NCI-H1417 (cell line): ENCODE results near the gene AGBL4.

Experiments used
- DNase-seq, 3 experiments: peaks; one replicate each; lab custom pipeline; 2025; lab: John Stamatoyannopoulos, UW

The AGBL4 gene

DNA sequence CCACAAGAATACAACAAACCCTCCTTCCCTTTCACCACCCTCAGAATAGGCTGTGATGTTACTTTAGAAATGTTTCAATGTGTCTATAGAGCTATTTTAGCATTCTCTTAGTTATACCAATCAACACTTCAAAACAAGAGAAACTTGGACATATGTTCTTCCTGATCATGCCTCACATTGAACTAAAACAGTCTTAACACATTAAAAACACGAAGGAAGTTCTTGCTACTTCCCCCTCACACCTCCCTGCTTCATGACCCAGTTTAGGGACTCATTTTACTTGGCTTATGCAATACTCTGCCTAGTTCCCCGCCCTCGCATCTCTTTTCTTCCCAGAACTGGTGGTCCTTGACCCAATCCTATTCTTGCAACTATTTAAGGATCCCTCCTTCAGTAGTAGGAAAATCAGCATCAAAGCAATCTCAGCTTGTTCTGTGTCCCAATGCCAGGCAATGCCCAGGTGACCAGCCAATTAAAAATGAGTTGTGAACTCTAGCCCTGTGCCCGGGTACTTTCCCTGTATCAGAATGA lies 838.2 kb downstream of the AGBL4 start:
- DNase-seq, result no peak

DNA sequence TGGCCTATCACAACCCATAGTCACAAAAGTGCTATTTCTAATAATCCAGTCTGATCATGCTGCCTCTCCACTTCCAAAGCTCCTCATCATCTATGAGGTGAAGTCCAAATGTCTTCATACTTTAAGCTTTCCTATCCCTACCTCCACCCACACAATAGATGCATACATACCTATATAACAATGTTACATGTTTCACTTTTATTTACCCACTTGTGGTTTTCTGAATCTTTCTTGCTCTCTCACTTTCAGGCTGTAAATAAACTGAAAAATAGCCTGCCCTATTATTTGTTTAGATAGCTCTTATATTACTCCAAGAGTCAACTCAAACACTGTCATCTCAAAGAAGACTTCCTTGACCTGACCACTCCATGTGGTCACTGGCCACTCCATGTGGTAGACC lies 840.3 kb downstream of the AGBL4 start:
- no peak for DNase-seq

DNA sequence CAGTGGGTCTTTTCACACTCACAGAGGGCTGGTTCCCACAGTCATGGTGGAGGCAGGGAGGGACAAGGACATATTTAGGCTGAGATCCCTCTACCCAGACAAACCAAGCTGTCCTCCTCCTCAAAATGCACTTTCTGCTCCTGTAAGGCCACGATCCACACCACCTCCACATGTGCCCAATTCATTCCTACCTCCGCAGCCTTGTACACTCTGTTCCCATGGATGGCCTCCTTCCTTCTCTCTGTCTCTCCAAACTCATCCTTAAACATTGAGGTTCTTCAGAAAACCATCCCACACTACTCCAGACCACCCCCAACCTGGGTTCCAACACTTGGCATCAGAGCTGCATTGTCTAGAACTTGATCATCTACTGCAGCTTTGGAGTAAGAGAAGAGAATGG lies 842.7 kb downstream of the AGBL4 start:
- no peak for DNase-seq

DNA sequence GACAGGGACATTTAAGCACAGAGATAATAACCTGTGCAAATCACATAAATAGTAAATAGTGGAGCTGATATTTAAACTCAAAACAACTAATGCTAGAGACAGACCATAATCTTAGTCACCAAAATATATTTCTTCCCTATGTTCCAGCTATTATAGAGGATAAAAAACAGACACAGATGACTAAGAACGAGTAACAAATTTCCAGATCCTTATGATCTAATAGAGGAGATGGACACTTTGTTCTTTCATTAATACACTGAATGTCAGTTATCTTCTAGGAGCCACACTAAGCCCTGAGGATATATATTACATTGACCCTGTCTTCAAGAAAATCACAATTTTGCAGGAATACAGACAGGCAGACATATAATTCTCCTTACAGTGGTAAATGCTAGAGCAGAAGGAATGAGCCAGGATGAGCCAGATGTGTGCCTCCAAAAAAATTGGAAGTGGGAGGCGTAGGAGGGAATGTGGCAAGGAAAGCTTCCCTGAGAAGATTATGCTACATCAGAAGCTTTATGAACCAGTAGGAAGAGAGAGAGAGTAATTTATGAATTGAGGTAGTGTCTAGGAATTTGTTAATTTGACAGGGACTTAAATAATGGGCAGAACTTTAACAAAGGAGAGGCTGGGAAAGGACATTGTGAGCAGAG lies 851.7 kb downstream of the AGBL4 start:
- DNase-seq, result no peak

DNA sequence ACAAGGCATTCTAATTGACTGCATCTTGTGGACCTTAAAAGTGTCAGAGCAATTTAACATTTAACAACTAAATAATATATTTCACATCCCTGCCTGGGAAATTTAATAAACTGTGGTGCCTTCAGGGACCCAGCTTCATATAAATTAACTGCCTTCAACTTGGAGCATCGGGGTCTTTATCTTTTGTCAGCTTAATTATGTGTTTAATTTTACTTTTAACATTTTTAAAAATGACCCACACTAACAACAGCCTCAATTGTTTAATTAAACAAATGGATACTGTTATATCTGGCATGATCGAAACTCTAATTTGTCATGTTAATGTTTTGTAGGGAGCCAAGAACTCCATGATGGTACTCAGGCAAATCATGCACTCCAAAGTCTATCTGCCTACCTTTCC lies 857.7 kb downstream of the AGBL4 start:
- no peak for DNase-seq

DNA sequence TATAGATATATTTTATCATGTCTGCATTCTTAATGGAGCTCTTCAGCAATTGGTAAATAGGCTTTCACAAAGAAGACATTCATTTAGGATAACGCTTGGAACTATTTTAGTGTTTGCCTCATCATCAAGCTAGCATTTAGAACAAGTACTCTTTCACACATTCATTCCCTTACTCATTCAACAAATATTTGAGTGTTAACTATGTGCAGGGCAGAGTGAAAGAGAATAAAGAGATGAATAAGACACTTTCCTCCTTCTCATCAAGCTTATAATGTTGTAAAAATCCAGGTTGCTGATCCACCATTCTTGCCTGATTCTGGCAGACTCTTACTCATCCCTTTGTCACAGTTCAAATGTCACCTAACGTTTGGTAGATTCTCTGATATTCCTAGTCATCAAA lies 860.7 kb downstream of the AGBL4 start:
- no peak for DNase-seq

DNA sequence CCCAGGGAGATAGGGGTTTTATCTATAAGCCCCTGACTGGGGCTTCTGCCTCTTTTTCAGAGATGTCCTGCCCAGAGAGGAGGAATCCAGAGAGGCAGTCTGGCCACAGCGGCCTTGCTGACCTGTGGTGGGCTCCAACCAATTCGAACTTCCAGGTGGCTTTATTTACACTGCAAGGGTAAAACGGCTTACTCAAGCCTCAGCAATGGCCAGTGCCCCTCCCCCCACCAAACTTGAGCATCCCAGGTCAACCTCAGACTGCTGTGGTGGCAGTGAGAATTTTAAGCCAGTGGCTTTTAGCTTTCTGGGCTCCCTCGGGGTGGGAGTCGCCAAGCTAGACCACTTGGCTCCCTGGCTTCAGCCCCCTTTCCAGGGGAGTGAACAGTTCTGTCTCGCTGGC lies 863.1 kb downstream of the AGBL4 start:
- no peak for DNase-seq

DNA sequence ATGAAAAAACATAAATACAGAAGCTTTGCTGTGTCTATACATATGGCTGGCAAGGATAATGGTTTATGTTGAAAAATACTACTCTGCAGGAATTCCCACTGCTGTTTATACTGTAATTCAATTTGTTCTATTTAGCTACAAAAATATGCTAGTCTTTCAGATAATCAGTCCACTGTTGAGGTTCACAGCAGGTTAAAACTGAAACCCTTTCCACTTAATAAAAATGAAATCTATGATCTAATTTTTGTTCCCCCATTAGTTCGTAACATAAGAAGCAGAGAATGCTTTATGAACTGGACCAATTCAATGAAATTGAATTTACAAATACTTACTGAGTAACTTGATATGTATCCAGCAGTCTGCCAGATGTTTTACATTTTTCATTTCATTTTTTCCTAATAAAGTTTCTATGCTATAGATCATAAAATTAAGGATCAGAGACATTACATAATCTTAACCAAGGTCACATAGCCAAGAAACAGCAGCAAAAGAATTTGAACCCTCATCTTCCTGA lies 887.0 kb downstream of the AGBL4 start:
- no peak for DNase-seq

DNA sequence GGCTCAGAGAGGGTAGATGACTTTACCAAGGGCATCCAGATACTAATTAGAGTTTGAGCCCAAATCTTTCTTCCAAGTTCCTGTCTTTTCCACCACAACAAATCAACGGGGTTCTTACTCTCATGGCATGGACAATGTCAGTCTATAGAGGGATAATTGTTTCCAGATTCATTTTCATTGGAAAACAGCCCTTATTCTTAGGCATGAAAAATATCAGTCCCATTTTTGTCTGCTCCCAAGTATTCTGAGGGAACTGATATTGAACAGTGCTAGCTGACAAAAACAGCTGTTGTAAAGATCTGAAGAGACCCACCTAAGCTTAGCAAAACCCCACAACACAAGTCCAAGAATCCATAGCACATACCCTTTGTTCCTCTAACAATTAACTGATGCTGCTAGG lies 898.0 kb downstream of the AGBL4 start:
- DNase-seq, result no peak

DNA sequence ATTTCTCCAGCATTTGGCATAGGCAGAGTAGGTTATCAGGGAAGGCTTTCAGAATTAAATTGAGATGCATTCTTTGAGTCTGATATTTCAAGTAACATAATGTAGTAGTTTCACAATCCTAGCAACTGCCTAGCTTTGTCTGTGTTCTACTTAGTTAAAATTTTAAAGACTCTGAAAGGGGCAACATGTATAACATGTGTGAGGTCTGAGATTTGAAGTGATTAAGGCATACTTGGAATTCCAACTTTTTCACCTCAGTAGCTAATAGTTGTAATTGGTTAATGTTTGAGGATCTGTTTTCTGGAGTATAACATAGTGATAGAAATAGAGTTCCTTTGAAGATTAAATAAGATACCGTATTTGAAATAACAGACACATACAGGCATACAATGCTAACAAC lies 911.8 kb downstream of the AGBL4 start:
- no peak for DNase-seq

DNA sequence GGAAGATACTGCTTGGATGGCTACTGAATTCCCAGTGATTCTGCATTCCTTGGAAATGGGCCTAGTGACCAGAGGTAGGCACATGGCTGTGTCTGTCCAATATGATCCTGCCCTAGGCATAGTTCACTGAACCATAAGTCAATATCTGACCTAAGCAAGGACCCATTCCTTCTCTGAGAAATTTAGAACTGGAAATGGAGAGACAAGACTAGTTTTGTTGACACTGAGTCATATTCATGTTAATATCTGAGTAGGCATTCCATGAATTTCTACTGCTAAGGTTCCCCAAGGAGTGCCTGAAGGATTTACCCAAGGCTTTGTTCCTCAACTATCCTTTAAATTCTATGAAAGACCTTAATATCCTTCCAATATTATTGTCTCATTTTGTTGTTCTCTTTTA lies 917.3 kb downstream of the AGBL4 start:
- no peak for DNase-seq

DNA sequence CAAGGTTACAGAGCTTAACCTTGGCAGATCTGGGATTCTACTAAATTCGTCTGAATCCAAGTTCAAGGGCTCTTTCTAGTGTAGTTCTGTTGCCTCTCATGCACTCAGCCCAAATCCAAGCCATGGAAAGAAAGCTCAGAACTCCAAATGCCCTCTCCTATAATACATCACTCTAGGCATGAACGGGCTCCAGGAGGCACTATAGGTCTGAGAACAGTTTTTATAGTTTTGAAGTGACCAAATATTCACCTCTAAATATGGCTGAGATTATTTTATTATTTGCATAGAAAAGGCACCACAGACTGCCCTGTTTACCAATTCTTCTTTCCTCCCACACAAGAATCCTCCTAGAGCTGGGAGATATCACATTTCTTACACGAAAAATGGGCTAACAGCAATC lies 919.2 kb downstream of the AGBL4 start:
- no peak for DNase-seq

DNA sequence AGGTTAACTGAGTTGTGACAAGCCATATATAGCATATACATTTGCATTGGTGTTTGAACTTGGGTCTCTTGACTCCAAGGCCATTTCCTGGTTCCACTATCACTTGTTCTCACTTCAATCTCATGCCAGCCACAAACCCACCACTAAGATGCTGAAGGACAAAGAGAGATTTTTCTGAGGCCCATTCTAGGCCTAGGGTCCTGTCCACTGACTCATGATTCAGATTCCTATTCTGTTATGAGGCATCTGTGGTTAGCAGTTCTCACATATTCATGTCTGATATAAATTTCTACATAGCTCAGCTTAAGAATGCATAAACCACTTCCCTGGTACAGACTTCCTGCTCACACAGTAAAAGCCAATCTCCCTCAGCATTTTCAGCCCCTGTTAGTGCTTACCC lies 921.0 kb downstream of the AGBL4 start:
- DNase-seq, result no peak

DNA sequence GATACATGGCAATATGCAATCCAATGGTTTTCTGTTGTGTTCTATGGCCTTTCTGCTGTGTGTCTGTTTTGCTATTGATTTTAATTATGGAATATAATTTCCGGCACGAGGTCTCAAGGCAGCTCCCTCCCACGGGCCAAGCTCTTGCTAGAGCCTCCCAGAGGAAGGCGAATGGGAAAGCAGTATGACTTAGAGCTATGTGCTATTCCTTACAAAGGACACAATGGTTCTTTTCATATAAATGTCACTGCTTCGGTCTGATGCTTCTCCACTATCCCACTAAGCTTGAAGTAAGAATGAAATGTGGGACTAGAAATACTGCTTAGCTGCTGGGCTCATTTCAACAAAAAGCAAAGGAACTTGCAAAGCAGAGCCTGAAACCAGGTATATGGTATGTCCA lies 924.9 kb downstream of the AGBL4 start:
- no peak for DNase-seq

DNA sequence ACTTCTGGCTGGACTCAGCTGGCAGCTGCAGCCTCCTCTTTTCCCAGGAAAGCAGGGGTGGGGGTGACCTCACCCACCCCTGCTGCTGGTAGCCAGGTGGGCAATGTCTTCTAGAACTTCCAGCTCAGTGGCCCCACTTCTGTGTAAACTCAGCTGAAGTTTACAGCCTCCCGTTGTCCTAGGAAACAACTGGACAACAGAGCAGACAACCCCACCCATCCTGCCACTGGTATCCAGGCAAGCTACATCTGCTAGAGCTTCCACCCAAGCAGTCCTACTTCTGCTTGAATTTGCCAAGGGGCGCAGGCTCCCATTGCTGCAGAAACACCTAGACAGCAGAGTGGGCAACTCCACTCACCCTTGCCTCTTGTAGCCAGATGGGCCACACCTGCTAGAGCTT lies 937.4 kb downstream of the AGBL4 start:
- DNase-seq, result no peak

DNA sequence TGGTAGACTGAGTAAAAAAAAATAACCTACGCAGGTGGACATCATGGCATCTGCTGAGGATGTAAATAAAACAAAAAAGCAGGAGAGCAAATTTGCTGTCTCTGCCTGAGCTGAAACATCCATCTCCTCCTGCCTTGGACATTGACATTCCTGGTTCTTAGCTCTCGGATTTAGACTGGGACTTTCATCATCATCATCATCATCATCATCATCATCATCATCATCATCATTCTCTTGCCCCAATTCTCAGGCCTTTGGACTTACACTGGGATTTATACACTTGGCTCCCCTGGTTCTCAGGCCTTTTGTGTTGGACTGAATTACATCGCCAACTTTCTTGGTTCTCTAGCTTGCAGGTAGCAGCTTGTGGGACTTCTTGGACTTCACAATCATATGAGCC lies 938.7 kb downstream of the AGBL4 start:
- no peak for DNase-seq

DNA sequence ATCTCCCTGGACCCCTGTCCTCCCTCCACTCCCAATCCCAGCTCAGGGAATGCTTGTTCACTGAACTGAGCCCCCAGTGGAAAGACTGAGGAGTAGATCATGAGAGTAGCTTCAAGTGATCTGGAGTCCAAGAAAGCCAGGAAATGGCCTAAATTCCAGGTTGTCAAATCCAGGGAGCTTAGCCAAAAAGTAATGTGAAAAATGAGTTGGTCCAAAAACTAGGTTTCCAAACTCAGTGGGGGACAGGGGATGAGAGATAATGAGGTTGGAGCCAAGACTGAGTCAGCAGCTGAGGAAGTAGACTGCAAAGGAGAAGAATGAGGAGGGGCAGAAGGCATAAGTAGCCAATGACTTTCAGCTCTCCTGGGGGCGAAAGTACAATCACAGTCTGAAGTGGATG lies 963.0 kb downstream of the AGBL4 start:
- DNase-seq, result no peak

DNA sequence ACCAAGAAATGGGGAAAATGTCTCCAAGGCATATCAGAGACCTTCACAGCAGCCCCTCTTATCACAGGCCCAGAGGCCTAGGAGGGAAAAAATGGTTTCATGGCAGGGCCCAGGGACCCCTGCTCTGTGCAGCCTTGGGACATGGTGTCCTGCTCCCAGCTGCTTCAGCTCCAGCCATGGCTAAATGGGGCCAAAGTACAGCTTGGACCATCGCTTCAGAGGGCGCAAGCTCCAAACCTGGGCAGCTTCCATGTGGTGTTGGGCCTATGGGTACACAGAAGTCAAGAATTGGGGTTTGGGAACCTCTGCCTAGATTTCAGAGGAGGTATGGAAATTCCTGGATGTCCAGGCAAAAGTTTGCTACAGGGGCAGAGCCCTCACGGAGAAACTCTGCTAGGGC lies 964.7 kb downstream of the AGBL4 start:
- DNase-seq, result no peak

DNA sequence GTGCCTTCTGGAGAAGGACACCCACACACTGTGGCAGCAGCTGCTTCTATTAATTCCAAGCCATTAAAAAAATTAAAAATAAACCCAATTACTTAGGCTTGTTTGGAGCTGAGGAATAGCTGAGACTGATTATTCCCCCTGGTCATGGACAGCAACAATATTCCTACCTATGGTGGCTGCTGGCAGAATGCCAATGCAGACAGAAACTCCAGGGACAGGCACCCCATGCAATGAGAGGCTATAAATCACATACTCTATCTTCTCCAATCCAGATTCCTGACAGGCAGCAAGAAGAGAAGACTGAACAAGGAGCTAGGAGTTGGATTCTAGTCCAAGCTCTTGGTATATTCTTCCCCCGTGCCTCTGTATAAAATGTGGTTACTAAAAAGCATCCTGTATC lies 971.7 kb downstream of the AGBL4 start:
- DNase-seq, result peak; percentile 72 to 96 (median 75)

DNA sequence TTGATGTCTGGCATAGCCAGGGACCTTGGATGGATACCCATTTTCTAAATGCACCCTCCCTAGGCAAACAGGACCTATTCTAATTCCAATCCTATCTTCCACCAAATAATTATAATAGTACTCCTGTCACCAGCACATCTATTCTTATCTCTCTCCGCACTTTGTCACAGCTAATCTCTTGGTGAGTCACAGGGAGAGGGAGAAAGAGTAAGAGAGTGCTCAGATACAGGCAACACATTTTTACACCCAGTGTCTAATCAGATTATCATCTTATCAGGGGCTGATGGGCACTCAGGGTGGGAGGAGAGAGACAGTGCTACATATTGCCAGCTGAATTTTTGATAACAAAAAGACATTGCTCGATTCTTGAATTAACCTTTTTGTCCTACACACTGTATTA lies 972.1 kb downstream of the AGBL4 start:
- peak in 2 of 3 experiments; percentile 58 to 84 for DNase-seq

DNA sequence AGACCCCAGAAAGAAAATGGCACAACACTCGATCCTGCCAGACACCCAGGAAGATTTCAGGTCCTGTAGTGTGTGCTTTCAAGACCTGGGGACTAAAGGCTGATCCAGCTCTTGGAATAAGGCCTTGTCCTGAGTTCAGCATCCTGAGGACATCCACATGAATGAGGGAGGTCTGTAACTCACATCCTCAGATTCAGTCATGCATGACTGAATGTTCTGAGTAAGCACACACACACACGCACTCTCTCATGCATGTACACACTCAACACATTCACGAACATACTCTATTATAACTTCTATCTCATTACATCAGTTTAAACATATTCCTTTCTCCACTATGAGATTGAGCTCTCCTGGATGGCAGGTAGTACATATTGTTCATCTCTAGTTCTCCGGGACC lies 973.7 kb downstream of the AGBL4 start:
- no peak for DNase-seq

DNA sequence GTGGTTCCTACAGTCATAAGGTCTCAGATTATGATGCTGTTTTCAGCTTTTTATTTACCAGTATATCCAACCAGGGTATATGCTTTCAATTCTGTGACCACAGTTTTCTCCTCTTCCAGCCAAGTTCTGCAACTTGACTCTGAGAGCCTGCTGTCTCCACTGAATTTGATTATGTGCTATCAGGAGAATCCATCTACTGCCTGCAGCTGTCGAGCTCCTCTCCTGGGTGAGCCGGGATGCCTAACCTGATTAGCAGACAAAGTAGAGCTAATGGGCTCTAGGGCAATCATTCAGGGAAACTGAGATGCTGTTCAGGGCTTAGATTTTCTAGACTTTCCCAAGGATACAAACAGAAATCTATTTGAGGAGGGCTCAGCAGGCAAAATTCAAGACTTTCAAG lies 975.6 kb downstream of the AGBL4 start:
- no peak for DNase-seq

DNA sequence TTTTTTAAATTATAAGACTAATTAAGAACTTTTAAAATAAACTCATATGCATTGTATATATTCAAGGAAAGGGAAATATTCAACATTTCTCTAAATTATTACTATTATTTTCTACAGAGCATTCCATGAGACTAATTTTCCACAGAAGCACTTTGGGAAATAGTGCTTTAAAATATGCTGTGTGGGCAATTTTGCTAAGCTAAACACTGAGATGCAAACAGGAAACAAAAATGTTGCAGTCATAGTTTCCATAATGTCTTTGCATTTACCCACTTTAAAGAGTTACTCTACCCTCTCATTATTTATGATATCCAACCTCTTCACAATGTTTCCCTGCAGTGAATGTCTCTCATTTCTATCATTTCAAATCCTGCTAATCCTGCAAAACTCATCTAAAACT lies 977.4 kb downstream of the AGBL4 start:
- peak in 1 of 3 experiments; percentile 6 for DNase-seq

DNA sequence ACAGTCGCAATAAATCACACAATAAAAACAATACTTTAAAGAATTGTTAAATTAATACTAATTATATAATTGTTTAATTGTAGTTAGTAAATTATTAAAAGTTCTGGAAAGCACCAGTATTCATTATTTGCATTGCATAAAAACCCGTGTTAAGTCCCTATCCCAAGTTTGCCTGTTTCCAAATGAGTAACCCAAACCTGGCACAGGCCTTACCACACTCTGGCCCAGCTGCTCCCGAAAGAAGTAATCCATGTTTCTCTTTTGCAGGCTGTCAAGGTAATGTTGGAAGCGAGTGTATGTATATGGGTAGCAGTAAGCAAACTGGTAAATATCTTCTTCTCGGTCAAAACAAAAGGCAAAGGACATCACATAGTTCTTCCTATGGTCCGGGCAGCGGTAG lies 978.4 kb downstream of the AGBL4 start:
- no peak for DNase-seq
